OCI-LY7 (cell line): Measurements from ENCODE around the gene JOSD2. TPM values are rescaled to one million over a fixed set of nuclear protein-coding genes. Genes with fewer than 3 reads are reported as not detected.

Experiments
- BruUV-seq: library from RNA; stranded (reverse); fragments of 400-500 nt; replicated peaks from 2 replicates; lab custom pipeline; 2021; lab: Mats Ljungman, UMichigan
- CTCF ChIA-PET: fragments of 300-600 bp; sonication (Branson Sonifier 250); formaldehyde crosslinking; loops from one replicate; lab custom pipeline; 2022; ENCODE audit warnings: antibody characterized with exemption; ENCODE audit not compliant: unreplicated experiment; lab: Charles Lee
- POLR2A ChIA-PET: fragments of 300-600 bp; sonication (Branson Sonifier 250); formaldehyde crosslinking; loops from one replicate; lab custom pipeline; 2022; ENCODE audit warnings: antibody characterized with exemption; lab: Charles Lee
- DNase-seq: peaks from one replicate; pipeline ENCODE4 v3.0.0-alpha.2; 2015; ENCODE audit warnings: low spot score
- H2AFZ ChIP-seq: fragments of 200-600 bp; sonication (generic), shearing (Covaris generic); 2 replicates; pipeline ENCODE4 v1.6.1; 2014; ENCODE audit warnings: mild to moderate bottlenecking, antibody characterized with exemption, low read length, moderate library complexity
- H3K27ac ChIP-seq: fragments of 200-600 bp; sonication (generic); 2 replicates; pipeline ENCODE4 v1.5.1; 2014; ENCODE audit warnings: mixed run types, low read depth, mild to moderate bottlenecking, moderate library complexity, low read length, inconsistent platforms; ENCODE audit not compliant: poor library complexity, severe bottlenecking
- H3K36me3 ChIP-seq: fragments of 200-600 bp; sonication (generic); 2 replicates; pipeline ENCODE4 v1.6.1; 2014; ENCODE audit warnings: mild to moderate bottlenecking, antibody characterized with exemption, low read length, moderate library complexity, mixed read lengths; ENCODE audit not compliant: insufficient read depth
- H3K4me1 ChIP-seq: fragments of 200-600 bp; sonication (generic); 2 replicates; pipeline ENCODE4 v1.5.1; 2014; ENCODE audit warnings: mild to moderate bottlenecking, low read length; ENCODE audit not compliant: insufficient read depth, poor library complexity, severe bottlenecking
- H3K4me2 ChIP-seq: fragments of 200-600 bp; sonication (generic); 2 replicates; pipeline ENCODE4 v1.6.1; 2014; ENCODE audit warnings: mild to moderate bottlenecking, low read length
- H3K4me3 ChIP-seq: fragments of 200-600 bp; sonication (generic); 2 replicates; pipeline ENCODE4 v1.5.1; 2014; ENCODE audit warnings: mild to moderate bottlenecking, low read depth, low read length; ENCODE audit not compliant: poor library complexity, severe bottlenecking
- H3K79me2 ChIP-seq: fragments of 200-600 bp; sonication (generic); 2 replicates; pipeline ENCODE4 v1.6.1; 2016; ENCODE audit warnings: low read depth, mild to moderate bottlenecking, low read length, moderate library complexity, mixed read lengths; ENCODE audit not compliant: insufficient read depth
- H3K9me2 ChIP-seq: fragments of 200-600 bp; sonication (generic); 2 replicates; pipeline ENCODE4 v1.6.1; 2016; ENCODE audit warnings: mild to moderate bottlenecking, low read length, mixed read lengths; ENCODE audit not compliant: insufficient read depth
- H3K9me3 ChIP-seq: fragments of 200-600 bp; sonication (generic); 2 replicates; pipeline ENCODE4 v1.6.1; 2014; ENCODE audit warnings: mild to moderate bottlenecking, mixed run types, low read length, mixed read lengths
- H4K20me1 ChIP-seq: fragments of 200-600 bp; sonication (generic); 2 replicates; pipeline ENCODE4 v1.6.1; 2014; ENCODE audit warnings: mild to moderate bottlenecking, antibody characterized with exemption, low read length, moderate library complexity, mixed read lengths; ENCODE audit not compliant: insufficient read depth
- CTCF ChIP-seq: fragments of 200-600 bp; sonication (generic); conservative IDR thresholded peaks from 2 replicates; pipeline ENCODE4 v1.5.1; 2014; ENCODE audit warnings: mild to moderate bottlenecking, antibody characterized with exemption, low read length, moderate library complexity, mixed read lengths
- EZH2phosphoT487 ChIP-seq: fragments of 200-600 bp; sonication (generic); IDR thresholded peaks from 2 replicates; pipeline ENCODE4 v1.6.1; 2018; ENCODE audit warnings: low read depth, borderline replicate concordance, mild to moderate bottlenecking, mixed run types, antibody characterized with exemption, low read length, moderate library complexity, mixed read lengths
- intact Hi-C: fragments of 100-400 bp; cut with micrococcal nuclease; formaldehyde crosslinking; loops from one replicate; pipeline ENCODE4 v1.10.0; 2022; ENCODE audit not compliant: unreplicated experiment
- total RNA-seq, 2 experiments: library from RNA; depleted of rRNA in 1 of 2; stranded (reverse); fragments of >200 nt in 1 of 2; shearing (Covaris generic) in 1 of 2; gene quantifications; 2 replicates each; pipeline ENCODE4 v1.2.3, GENCODE V29; 2014 to 2022

The JOSD2 gene
- total RNA-seq, 2 experiments from 2014 or later, result 13.0 to 17.8 TPM

- POLR2A ChIA-PET, result no interaction called here
- no peak for TF ChIP-seq CTCF
- Histone ChIP-seq H3K27ac (no peak overlapping the region), H3K4me1 (no peaks in the 10 kb centered on the region), H3K9me3 (no peaks in the 10 kb centered on the region), H4K20me1 (no peaks in the 10 kb centered on the region), H3K79me2 (no peaks in the 10 kb centered on the region), H3K4me3 (no peak overlapping the region), H2AFZ (no peak overlapping the region), H3K36me3 (no peaks in the 10 kb centered on the region), H3K4me2 (no peak overlapping the region), H3K9me2 (no peaks in the 10 kb centered on the region)
- intact Hi-C loops, result no loop called here
- DNase-seq, result no peak
- CTCF ChIA-PET, result no interaction called here
- no TSS peak for BruUV-seq
Measured at GRCh38 chr19:50492303-50493052, 18.5 kb downstream of the JOSD2 start.

GRCh38 chr19:50490991-50491472 is 20.0 kb downstream of the JOSD2 start:
- DNase-seq, result no peak
- Histone ChIP-seq H4K20me1 (no peaks in the 10 kb centered on the region), H3K27ac (no peak overlapping the region), H3K4me3 (no peak overlapping the region), H3K4me1 (no peaks in the 10 kb centered on the region), H3K36me3 (peaks cover 10% of the 10 kb centered on the region), H3K9me2 (no peaks in the 10 kb centered on the region), H3K4me2 (no peak overlapping the region), H3K79me2 (no peaks in the 10 kb centered on the region), H3K9me3 (peaks cover 9% of the 10 kb centered on the region), H2AFZ (no peak overlapping the region)
- intact Hi-C loops, result no loop called here
- TF ChIP-seq CTCF (no peak), EZH2phosphoT487 (no peak)
- ChIA-PET CTCF (no interaction called here), POLR2A (no interaction called here)
- BruUV-seq, result no TSS peak

DNA sequence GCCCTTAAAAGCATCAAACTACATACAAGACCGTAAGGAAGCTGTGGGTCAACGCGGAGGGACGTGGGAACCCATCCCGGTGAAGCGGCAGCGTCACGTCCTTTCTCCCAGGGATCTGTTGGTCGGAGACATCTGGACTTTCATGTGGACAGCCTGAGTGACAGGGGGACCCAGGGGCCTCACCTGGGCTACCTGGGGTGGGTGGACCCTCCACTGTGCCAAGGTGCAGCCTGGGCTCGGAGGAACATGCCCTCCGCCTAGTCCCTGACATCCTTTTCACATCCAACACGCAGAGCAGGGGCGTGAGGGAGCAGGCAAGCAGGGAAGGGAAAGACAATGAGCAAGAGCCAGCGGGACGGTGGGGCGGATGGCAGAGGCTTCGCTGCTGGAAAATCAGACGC is 20.6 kb downstream of the JOSD2 start:
- Histone ChIP-seq H3K36me3 (peaks cover 16% of the 10 kb centered on the region), H3K9me2 (no peaks in the 10 kb centered on the region), H3K79me2 (no peaks in the 10 kb centered on the region), H3K27ac (no peak overlapping the region), H3K4me1 (no peaks in the 10 kb centered on the region), H3K4me2 (no peak overlapping the region), H2AFZ (no peak overlapping the region), H3K4me3 (no peak overlapping the region), H3K9me3 (peaks cover 13% of the 10 kb centered on the region), H4K20me1 (no peaks in the 10 kb centered on the region)
- no TSS peak for BruUV-seq
- DNase-seq, result no peak
- TF ChIP-seq EZH2phosphoT487 (no peak), CTCF (no peak)
- intact Hi-C loops, result no loop called here
- ChIA-PET POLR2A (no interaction called here), CTCF (no interaction called here)
